Mammary epithelial cell (primary cell): ENCODE data around the gene SOD1.

Source experiments
- CTCF ChIP-seq, 2 donors: IDR thresholded peaks in 1 of 2; conservative IDR thresholded peaks in 1 of 2; 2 replicates each; pipeline ENCODE4 v1.5.1; 2011 to 2012; ENCODE audit warnings: inconsistent platforms in 2 of 2, low read length in 2 of 2, mild to moderate bottlenecking in 2 of 2, control low read depth in 1 of 2, low read depth in 1 of 2; ENCODE audit not compliant: insufficient read depth in 1 of 2; ENCODE audit errors: extremely low read depth in 1 of 2
- EZH2 ChIP-seq: IDR thresholded peaks from 2 replicates; pipeline ENCODE4 v1.6.1; 2012; ENCODE audit warnings: low read length, inconsistent platforms, borderline replicate concordance

GRCh38 chr21:31677047-31677446 lies 17.6 kb downstream of the SOD1 start:
- no peak for TF ChIP-seq CTCF (conservative IDR thresholded peaks at IDR 0.05 in 1 of 2, IDR thresholded peaks at IDR 0.05 in 1 of 2; ENCODE audit: extremely low read depth in 1 of 2, insufficient read depth in 1 of 2, low read depth in 1 of 2, low read length in 2 of 2)
- no peak for TF ChIP-seq EZH2
